Measurements from ENCODE around the gene XIRP2.

DNA sequence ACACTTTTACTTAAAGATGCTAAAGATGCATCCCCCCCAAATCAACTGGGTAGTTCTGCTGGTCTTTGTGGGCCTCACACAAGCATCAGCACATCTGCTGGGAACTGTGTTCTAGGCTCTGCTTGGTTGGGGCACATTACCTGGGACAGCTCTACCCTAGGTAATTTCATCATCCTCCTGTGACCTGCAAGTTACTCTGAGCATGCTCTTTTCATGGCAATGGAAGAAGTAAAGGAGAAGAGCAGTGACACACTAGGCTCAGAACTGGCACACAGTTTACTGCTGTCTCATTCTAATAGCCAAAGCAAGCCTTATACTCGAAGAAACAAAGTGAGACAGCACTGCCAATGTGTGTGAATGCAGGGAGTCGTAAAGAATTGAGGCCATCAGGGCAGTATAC, 376.7 kb downstream of the XIRP2 start:
- TF ChIP-seq, protein P1, sequence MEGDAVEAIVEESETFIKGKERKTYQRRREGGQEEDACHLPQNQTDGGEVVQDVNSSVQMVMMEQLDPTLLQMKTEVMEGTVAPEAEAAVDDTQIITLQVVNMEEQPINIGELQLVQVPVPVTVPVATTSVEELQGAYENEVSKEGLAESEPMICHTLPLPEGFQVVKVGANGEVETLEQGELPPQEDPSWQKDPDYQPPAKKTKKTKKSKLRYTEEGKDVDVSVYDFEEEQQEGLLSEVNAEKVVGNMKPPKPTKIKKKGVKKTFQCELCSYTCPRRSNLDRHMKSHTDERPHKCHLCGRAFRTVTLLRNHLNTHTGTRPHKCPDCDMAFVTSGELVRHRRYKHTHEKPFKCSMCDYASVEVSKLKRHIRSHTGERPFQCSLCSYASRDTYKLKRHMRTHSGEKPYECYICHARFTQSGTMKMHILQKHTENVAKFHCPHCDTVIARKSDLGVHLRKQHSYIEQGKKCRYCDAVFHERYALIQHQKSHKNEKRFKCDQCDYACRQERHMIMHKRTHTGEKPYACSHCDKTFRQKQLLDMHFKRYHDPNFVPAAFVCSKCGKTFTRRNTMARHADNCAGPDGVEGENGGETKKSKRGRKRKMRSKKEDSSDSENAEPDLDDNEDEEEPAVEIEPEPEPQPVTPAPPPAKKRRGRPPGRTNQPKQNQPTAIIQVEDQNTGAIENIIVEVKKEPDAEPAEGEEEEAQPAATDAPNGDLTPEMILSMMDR (CRISPR knock-in tag; IDR thresholded peaks at IDR 0.05), result no peak
- TF ChIP-seq, protein P2, sequence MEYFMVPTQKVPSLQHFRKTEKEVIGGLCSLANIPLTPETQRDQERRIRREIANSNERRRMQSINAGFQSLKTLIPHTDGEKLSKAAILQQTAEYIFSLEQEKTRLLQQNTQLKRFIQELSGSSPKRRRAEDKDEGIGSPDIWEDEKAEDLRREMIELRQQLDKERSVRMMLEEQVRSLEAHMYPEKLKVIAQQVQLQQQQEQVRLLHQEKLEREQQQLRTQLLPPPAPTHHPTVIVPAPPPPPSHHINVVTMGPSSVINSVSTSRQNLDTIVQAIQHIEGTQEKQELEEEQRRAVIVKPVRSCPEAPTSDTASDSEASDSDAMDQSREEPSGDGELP (IDR thresholded peaks at IDR 0.05; ENCODE audit: borderline replicate concordance, low read depth), result no peak
- TF ChIP-seq CEBPB (IDR thresholded peaks at IDR 0.05; ENCODE audit: borderline replicate concordance, low read depth, low read length), result no peak
- TF ChIP-seq KAT2B (IDR thresholded peaks at IDR 0.05; ENCODE audit: borderline replicate concordance, low read depth, low read length), result no peak
- TF ChIP-seq, protein P3, sequence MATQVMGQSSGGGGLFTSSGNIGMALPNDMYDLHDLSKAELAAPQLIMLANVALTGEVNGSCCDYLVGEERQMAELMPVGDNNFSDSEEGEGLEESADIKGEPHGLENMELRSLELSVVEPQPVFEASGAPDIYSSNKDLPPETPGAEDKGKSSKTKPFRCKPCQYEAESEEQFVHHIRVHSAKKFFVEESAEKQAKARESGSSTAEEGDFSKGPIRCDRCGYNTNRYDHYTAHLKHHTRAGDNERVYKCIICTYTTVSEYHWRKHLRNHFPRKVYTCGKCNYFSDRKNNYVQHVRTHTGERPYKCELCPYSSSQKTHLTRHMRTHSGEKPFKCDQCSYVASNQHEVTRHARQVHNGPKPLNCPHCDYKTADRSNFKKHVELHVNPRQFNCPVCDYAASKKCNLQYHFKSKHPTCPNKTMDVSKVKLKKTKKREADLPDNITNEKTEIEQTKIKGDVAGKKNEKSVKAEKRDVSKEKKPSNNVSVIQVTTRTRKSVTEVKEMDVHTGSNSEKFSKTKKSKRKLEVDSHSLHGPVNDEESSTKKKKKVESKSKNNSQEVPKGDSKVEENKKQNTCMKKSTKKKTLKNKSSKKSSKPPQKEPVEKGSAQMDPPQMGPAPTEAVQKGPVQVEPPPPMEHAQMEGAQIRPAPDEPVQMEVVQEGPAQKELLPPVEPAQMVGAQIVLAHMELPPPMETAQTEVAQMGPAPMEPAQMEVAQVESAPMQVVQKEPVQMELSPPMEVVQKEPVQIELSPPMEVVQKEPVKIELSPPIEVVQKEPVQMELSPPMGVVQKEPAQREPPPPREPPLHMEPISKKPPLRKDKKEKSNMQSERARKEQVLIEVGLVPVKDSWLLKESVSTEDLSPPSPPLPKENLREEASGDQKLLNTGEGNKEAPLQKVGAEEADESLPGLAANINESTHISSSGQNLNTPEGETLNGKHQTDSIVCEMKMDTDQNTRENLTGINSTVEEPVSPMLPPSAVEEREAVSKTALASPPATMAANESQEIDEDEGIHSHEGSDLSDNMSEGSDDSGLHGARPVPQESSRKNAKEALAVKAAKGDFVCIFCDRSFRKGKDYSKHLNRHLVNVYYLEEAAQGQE (IDR thresholded peaks at IDR 0.05; ENCODE audit: borderline replicate concordance in 1 of 2, low read depth in 1 of 2, low read length in 2 of 2), result no peak
- no peak for TF ChIP-seq GATAD2A (CRISPR knock-in tag; IDR thresholded peaks at IDR 0.05)
- TF ChIP-seq, protein P4, sequence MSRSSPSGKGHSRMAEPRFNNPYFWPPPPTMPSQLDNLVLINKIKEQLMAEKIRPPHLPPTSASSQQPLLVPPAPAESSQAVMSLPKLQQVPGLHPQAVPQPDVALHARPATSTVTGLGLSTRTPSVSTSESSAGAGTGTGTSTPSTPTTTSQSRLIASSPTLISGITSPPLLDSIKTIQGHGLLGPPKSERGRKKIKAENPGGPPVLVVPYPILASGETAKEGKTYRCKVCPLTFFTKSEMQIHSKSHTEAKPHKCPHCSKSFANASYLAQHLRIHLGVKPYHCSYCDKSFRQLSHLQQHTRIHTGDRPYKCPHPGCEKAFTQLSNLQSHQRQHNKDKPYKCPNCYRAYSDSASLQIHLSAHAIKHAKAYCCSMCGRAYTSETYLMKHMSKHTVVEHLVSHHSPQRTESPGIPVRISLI (CRISPR knock-in tag; IDR thresholded peaks at IDR 0.05; ENCODE audit: borderline replicate concordance), result no peak
- no peak for TF ChIP-seq MIER3 (CRISPR knock-in tag; IDR thresholded peaks at IDR 0.05; ENCODE audit: borderline replicate concordance)
- TF ChIP-seq PLSCR1 (CRISPR knock-in tag; IDR thresholded peaks at IDR 0.05; ENCODE audit: borderline replicate concordance), result no peak
- TF ChIP-seq, protein P5, sequence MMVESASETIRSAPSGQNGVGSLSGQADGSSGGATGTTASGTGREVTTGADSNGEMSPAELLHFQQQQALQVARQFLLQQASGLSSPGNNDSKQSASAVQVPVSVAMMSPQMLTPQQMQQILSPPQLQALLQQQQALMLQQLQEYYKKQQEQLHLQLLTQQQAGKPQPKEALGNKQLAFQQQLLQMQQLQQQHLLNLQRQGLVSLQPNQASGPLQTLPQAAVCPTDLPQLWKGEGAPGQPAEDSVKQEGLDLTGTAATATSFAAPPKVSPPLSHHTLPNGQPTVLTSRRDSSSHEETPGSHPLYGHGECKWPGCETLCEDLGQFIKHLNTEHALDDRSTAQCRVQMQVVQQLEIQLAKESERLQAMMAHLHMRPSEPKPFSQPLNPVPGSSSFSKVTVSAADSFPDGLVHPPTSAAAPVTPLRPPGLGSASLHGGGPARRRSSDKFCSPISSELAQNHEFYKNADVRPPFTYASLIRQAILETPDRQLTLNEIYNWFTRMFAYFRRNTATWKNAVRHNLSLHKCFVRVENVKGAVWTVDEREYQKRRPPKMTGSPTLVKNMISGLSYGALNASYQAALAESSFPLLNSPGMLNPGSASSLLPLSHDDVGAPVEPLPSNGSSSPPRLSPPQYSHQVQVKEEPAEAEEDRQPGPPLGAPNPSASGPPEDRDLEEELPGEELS (CRISPR knock-in tag; IDR thresholded peaks at IDR 0.05), result no peak
